GM12874 (cell line): ENCODE results near the gene UBC.

Experiments
- TF ChIP-seq, protein P1 (sequence below): IDR thresholded peaks from 2 replicates; pipeline ENCODE4 v1.5.1; 2011; ENCODE audit warnings: low read depth, mild to moderate bottlenecking, control low read depth, low read length, moderate library complexity; ENCODE audit not compliant: insufficient read depth

Gene UBC

DNA sequence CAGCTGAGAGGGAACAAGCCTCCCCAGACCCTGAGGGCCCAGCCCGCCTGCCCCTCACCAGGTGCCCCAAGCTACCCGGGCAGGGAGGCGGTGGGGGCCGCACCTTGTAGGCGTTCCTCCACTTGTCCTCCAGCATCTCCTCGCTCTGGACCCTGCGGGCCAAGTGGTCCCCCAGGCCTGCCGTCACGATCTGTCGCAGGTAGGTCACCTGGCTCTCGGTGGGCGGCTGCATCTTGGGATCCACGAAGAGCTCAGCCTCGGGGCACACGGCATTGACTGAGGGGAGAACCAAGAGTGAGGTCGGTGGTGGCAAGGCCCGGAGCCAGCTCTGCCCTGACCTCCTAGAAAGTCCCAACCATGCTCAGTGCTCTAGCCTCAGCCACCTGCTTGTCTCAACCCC, 37.8 kb upstream of the UBC start:
- TF ChIP-seq, protein P1, sequence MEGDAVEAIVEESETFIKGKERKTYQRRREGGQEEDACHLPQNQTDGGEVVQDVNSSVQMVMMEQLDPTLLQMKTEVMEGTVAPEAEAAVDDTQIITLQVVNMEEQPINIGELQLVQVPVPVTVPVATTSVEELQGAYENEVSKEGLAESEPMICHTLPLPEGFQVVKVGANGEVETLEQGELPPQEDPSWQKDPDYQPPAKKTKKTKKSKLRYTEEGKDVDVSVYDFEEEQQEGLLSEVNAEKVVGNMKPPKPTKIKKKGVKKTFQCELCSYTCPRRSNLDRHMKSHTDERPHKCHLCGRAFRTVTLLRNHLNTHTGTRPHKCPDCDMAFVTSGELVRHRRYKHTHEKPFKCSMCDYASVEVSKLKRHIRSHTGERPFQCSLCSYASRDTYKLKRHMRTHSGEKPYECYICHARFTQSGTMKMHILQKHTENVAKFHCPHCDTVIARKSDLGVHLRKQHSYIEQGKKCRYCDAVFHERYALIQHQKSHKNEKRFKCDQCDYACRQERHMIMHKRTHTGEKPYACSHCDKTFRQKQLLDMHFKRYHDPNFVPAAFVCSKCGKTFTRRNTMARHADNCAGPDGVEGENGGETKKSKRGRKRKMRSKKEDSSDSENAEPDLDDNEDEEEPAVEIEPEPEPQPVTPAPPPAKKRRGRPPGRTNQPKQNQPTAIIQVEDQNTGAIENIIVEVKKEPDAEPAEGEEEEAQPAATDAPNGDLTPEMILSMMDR: no peak

DNA sequence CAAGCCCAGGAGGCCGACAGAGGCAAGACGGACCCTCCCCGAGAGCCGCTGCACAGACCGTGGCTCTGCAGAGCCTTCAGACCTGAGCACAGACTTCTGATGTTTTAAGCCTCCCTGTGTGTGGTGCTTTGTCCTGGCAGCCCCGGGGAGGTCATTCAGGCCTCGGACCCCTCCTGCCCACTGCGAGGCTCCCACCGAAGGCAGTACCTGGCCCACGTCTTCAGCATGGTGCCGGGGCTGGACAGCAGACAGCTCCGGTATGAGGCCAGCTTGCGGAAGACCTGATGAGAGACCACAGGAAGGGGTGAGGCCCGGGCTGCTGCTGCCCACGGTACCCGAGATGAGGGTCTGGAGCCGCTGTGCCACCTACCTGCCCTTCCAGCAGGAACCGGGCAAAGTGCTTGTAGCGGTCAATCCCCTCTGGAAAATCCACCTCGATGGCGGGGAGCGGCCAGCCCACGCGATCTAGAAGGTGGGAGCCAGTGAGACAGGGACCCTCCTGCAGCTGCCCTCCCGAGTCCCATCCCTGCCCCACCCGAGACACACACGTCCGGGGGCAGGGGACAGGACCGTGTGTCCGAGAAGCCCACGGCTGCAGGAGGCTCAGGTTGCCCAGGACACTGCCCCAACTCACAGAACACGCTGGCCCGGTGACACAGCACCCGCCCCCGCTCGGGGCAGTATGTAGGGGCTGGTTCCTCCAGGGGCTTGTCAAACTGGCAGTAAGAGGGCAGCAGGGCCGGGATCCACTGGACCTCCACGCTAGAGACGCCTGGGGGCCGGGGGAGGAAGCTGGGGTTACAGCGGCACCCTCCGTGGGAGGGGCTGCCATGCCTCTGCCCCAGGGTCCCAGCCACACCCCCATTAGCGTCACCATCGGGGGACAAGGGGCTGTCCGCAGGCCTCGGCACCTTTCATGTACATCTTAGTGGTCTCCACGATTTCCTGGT, 35.6 kb upstream of the UBC start:
- TF ChIP-seq, protein P1: no peak

DNA sequence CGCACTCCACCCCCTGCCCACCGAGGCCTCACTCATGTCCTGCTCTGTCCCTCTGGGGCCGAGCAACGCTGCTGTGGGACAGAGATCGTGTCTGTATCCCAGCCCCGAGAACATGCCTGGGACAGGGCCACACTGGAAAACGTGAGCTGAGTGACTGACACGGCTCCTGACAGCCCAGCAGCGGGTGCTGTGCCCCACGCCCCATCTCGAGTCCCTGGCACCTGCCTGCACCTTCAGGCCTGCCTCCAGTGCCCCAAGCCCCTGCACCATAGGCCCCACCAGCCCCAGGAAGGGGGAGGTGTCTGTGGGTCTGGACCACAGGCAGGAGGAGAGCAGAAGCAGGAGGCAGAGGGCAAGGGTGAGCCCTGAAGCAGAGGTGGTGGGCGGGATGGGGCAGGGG, 34.6 kb upstream of the UBC start:
- TF ChIP-seq, protein P1: no peak

DNA sequence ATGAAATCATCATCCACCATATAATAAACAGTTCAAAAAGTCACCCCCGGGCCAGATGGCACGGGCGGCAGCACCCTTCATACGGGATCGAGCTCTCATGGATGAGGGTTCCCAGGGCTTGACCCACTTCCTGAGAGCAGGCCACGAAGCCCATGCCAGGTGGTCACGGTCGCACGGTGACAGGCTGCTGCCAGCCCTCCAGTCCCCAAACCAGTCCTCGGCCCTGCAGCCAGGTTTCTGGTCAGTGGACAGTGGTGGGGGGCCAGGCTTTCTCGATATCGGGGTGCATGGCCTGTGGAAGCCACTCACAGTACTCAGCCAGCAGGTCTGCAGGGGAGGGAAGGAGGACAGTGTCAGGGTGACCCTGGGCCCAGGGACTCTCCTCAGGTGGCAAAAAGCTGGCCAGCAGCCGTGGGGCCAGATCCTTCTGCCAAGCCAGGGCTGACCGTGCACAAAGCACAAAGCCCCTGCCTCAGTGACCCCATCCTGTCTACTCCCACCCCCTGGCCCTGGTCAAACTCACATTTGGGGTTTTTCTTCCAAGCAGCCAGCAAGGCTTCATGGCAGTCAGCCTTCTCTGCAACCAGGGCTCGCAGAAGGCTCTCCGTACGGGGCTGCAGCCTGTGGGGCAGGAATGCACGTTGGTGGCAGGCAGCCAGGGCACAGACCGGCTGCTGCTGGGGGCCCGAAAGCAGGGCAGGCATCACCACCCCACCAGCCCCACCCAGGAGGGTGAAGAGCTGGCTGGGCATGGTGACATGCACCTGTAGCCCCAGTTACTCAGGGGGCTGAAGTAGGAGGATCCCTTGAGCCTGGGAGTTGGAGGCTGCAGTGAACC, 33.3 kb upstream of the UBC start:
- TF ChIP-seq, protein P1: no peak

DNA sequence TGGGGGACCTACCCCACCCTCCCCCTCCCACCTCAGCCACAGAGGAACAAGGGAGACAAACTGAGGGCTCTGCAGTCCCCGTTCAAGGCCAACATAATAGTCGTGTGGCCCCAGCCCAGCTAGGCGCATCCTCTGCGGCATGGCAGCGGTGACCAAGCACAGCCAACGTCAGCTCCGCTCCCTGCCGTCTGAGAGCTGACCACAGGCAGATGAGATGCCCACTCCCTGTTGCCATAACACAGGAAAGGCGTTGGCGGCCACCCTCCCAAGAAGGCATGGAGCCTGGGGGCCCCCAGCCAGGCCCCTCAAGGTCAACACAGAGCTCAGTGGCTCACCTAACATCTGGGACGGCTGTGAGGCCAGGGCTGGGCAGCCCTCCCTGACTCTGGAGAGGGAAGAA, 32.6 kb upstream of the UBC start:
- TF ChIP-seq, protein P1: no peak

DNA sequence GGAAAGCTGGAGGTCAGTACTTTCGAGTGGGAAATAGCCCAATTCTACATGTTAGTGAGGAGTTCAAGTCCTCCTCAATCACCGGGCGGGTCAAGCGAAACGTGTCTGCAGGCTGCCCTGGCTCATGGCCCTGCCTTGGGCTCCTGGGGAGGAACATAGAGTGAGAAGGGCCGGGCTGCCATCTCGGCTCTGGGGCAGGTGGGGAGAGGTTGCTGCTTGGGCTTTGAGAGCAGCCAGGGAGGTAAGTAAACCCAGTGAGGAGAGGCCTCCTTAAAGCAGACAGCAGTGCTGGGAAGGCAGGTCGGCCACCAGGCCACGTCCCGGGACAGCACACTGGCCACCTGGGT, 32.0 kb upstream of the UBC start:
- TF ChIP-seq, protein P1: no peak

DNA sequence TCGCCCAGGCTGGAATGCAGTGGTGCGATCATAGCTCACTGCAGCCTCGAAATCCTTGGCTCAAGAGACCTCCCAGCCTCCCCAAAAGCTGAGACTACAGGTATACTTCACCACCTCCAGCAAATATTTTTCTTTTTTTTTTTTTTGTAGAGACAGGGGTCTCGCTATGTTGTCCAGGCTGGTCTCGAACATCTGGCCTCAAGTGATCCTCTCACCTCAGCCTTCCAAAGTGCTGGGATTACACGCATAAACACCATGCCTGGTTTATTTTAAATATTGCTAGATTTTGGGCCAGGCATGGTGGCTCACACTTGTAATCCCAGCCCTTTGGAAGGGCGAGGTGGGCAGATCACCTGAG, 26.7 kb upstream of the UBC start:
- TF ChIP-seq, protein P1: no peak
